AG10803 (cell line): ENCODE results near the gene CELSR1.

Experiments
- DNase-seq: peaks from one replicate; pipeline ENCODE4 v3.0.0; 2010; ENCODE audit warnings: low read depth
- H3K4me3 ChIP-seq: 2 replicates; pipeline ENCODE4 v1.5.1; 2011; ENCODE audit warnings: mild to moderate bottlenecking, low read length, control low read depth
- TF ChIP-seq, protein P1 (sequence below): conservative IDR thresholded peaks from 2 replicates; pipeline ENCODE4 v1.5.1; 2011; ENCODE audit warnings: mild to moderate bottlenecking, low read length, control low read depth, inconsistent platforms

CELSR1 gene

DNA sequence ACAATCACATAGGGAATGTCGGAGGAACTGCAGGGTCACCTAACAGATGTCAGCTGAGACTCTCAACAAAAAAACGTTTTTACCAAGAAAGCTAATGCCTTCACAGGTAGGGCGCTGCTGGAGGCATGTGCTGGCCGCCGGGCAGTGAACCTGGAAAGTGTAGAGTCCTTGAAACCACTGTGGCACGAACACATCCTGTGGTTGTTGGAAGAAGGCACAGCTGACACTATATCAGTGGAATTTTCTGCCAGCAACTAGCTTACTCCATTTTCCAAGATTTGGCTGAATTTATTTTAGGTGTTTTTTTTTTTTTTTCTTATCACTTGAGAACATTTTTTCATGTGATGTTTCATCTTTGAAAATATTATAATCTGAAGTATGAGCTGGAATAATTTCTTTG lies 187.7 kb downstream of the CELSR1 start:
- TF ChIP-seq, protein P1, sequence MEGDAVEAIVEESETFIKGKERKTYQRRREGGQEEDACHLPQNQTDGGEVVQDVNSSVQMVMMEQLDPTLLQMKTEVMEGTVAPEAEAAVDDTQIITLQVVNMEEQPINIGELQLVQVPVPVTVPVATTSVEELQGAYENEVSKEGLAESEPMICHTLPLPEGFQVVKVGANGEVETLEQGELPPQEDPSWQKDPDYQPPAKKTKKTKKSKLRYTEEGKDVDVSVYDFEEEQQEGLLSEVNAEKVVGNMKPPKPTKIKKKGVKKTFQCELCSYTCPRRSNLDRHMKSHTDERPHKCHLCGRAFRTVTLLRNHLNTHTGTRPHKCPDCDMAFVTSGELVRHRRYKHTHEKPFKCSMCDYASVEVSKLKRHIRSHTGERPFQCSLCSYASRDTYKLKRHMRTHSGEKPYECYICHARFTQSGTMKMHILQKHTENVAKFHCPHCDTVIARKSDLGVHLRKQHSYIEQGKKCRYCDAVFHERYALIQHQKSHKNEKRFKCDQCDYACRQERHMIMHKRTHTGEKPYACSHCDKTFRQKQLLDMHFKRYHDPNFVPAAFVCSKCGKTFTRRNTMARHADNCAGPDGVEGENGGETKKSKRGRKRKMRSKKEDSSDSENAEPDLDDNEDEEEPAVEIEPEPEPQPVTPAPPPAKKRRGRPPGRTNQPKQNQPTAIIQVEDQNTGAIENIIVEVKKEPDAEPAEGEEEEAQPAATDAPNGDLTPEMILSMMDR, result no peak
- H3K4me3 ChIP-seq, result no peak overlapping the region
- DNase-seq, result no peak

DNA sequence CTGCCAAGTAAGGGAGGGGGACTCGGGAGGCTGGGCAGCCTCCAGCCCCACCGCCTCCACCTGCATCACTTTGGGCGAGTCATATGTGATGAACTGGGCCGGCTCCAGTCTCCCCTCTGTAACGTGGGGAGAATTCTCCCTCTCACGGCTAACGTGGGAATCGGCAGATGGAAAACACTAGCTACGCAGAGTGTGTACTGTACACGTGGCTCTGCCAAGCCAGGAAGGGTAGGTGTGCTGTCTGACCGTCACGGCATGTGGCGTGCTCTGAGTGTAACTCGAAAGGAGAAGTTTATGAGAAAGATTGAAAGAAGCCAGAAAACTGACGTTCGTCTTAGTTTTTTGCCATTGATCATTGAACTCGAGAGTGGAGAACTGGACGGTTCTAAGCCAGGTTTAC lies 188.2 kb downstream of the CELSR1 start:
- no peak overlapping the region for H3K4me3 ChIP-seq
- TF ChIP-seq, protein P1, result no peak
- no peak for DNase-seq

DNA sequence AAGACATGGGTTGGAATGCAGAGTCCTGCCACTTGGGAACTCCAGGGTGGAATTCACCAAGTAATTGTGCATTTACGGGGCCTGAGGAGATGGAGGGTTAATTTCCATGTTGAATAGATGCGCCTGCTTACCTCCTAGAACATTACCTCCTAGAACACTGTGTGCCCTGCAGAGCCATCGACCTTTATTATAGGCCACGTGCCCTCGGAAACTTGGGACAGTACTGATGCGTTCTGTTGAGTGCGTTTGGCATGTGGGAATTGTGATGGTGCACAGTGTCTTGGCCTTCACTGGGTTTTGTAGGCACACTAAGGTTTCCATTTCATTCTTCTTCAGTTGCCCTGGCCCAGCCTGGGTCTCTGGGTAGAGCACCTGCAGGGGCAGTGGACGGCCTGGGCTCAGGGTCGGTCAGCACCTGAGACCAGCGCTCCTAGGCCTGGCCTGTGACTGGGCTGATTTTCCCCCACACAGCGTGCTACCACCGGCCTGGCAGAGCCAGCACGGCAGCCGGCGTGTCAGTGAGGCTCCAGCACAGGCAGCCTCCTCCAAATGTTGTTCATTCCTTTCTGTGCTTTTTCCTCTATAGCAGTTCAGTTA lies 189.2 kb downstream of the CELSR1 start:
- TF ChIP-seq, protein P1, result no peak
- no peak for DNase-seq
- H3K4me3 ChIP-seq, result no peak overlapping the region

- H3K4me3 ChIP-seq, result no peak overlapping the region
- TF ChIP-seq, protein P1, result no peak
- DNase-seq, result no peak
These were observed 189.8 kb downstream of the CELSR1 start for GRCh38 chr22:46347646-46348045.

- no peak overlapping the region for H3K4me3 ChIP-seq
- DNase-seq, result no peak
- TF ChIP-seq, protein P1, result no peak
These were observed 190.6 kb downstream of the CELSR1 start for GRCh38 chr22:46346680-46347405.

GRCh38 chr22:46340676-46341075 lies 196.7 kb downstream of the CELSR1 start:
- TF ChIP-seq, protein P1, result no peak
- no peak for DNase-seq
- H3K4me3 ChIP-seq, result no peak overlapping the region

- TF ChIP-seq, protein P1, result no peak
- H3K4me3 ChIP-seq, result no peak overlapping the region
- no peak for DNase-seq
These were observed 197.5 kb downstream of the CELSR1 start for GRCh38 chr22:46339956-46340355.
